ENCODE data around the gene TRPM3. TPM values are rescaled to one million over a fixed set of nuclear protein-coding genes. Genes with fewer than 3 reads are reported as not detected.

Gene TRPM3
- total and polyA plus RNA-seq, 4 donors, result 0.07 to 0.89 (median 0.67) TPM

- no peak overlapping the region for H3K9ac ChIP-seq (ENCODE audit: low read depth in 1 of 2, low read length in 2 of 2)
- no peak for DNase-seq (ENCODE audit: low spot score)
- H3K36me3 ChIP-seq (ENCODE audit: control insufficient read depth in 4 of 4, insufficient read depth in 3 of 4, low read depth in 1 of 4, low read length in 3 of 4), result no peaks in the 10 kb centered on the region
- H3K27me3 ChIP-seq (ENCODE audit: control insufficient read depth in 4 of 4, insufficient read depth in 4 of 4, low read length in 3 of 4), result no peaks in the 10 kb centered on the region
- no peaks in the 10 kb centered on the region for H3K4me1 ChIP-seq (ENCODE audit: control insufficient read depth in 4 of 4, insufficient read depth in 4 of 4, low read length in 3 of 4)
- TF ChIP-seq ZBTB33 (IDR thresholded peaks at IDR 0.05), result no peak
- no peak for TF ChIP-seq NR2F2 (IDR thresholded peaks at IDR 0.05)
- TF ChIP-seq JUND (IDR thresholded peaks at IDR 0.05), result no peak
- no peak for TF ChIP-seq EGR1 (IDR thresholded peaks at IDR 0.05; ENCODE audit: low read depth in 2 of 2)
- TF ChIP-seq RAD21 (IDR thresholded peaks at IDR 0.05), result no peak
- TF ChIP-seq, protein P1, sequence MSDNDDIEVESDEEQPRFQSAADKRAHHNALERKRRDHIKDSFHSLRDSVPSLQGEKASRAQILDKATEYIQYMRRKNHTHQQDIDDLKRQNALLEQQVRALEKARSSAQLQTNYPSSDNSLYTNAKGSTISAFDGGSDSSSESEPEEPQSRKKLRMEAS (IDR thresholded peaks at IDR 0.05), result no peak
- no peak for TF ChIP-seq ATF3 (IDR thresholded peaks at IDR 0.05)
- TF ChIP-seq RXRA (IDR thresholded peaks at IDR 0.05), result no peak
- TF ChIP-seq, protein P2, sequence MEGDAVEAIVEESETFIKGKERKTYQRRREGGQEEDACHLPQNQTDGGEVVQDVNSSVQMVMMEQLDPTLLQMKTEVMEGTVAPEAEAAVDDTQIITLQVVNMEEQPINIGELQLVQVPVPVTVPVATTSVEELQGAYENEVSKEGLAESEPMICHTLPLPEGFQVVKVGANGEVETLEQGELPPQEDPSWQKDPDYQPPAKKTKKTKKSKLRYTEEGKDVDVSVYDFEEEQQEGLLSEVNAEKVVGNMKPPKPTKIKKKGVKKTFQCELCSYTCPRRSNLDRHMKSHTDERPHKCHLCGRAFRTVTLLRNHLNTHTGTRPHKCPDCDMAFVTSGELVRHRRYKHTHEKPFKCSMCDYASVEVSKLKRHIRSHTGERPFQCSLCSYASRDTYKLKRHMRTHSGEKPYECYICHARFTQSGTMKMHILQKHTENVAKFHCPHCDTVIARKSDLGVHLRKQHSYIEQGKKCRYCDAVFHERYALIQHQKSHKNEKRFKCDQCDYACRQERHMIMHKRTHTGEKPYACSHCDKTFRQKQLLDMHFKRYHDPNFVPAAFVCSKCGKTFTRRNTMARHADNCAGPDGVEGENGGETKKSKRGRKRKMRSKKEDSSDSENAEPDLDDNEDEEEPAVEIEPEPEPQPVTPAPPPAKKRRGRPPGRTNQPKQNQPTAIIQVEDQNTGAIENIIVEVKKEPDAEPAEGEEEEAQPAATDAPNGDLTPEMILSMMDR (IDR thresholded peaks at IDR 0.05; ENCODE audit: low read depth, low read length, missing input control), result no peak
- no peak for TF ChIP-seq FOXA1 (IDR thresholded peaks at IDR 0.05)
- no peak for TF ChIP-seq REST (IDR thresholded peaks at IDR 0.05)
- H3K4me3 ChIP-seq (ENCODE audit: low read depth in 1 of 3, low read length in 3 of 3), result no peak overlapping the region
- no peak overlapping the region for H3K27ac ChIP-seq (ENCODE audit: low read depth in 1 of 2, low read length in 2 of 2)
- H3K9me3 ChIP-seq (ENCODE audit: control insufficient read depth in 4 of 4, low read length in 3 of 4), result peaks cover 0 to 2% (median under 1%) of the 10 kb centered on the region in 4 donors
- 85% methylated on average over 1 of the region's 1 CpG for WGBS
Observed at GRCh38 chr9:70998962-70999361, 122.5 kb downstream of the TRPM3 start.

DNA sequence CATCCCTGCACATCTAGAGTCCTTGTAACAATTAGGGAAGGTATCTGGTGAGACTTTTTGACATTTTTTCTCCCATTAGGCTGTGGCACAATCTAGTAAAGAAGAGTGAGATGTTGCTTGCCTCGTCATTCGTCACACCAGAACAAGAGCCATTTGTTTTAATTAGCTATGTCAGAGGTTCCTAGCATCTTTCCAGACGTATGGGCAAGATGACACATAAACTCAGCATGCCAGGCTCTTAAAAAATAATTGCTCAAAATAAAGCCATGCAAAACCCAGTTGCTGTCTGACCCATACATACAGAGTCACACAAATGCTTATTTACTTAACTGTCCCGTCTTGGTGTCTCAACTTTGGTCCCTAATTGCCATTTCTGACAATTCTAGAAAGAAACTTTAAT is 125.9 kb downstream of the TRPM3 start:
- WGBS, result 89% methylated on average over 4 of the region's 4 CpGs
- H3K27me3 ChIP-seq (ENCODE audit: control insufficient read depth in 4 of 4, insufficient read depth in 4 of 4, low read length in 3 of 4), result no peaks in the 10 kb centered on the region
- no peak overlapping the region for H3K4me3 ChIP-seq (ENCODE audit: low read depth in 1 of 3, low read length in 3 of 3)
- DNase-seq (ENCODE audit: low spot score), result no peak
- no peak overlapping the region for H3K27ac ChIP-seq (ENCODE audit: low read depth in 1 of 2, low read length in 2 of 2)
- no peaks in the 10 kb centered on the region for H3K36me3 ChIP-seq (ENCODE audit: control insufficient read depth in 4 of 4, insufficient read depth in 3 of 4, low read depth in 1 of 4, low read length in 3 of 4)
- H3K9me3 ChIP-seq (ENCODE audit: control insufficient read depth in 4 of 4, low read length in 3 of 4), result no peaks in the 10 kb centered on the region
- H3K4me1 ChIP-seq (ENCODE audit: control insufficient read depth in 4 of 4, insufficient read depth in 4 of 4, low read length in 3 of 4), result no peaks in the 10 kb centered on the region
- H3K9ac ChIP-seq (ENCODE audit: low read depth in 1 of 2, low read length in 2 of 2), result no peak overlapping the region
- TF ChIP-seq SP1 (IDR thresholded peaks at IDR 0.05), result no peak
- TF ChIP-seq JUND (IDR thresholded peaks at IDR 0.05), result no peak
- TF ChIP-seq NR2F2 (IDR thresholded peaks at IDR 0.05), result no peak
- TF ChIP-seq YY1 (IDR thresholded peaks at IDR 0.05), result no peak
- TF ChIP-seq FOXA2 (IDR thresholded peaks at IDR 0.05), result no peak
- TF ChIP-seq, protein P1 (IDR thresholded peaks at IDR 0.05), result no peak
- TF ChIP-seq ATF3 (IDR thresholded peaks at IDR 0.05), result no peak
- TF ChIP-seq, protein P2 (IDR thresholded peaks at IDR 0.05; ENCODE audit: low read depth, low read length, missing input control), result no peak
- TF ChIP-seq HNF4G (IDR thresholded peaks at IDR 0.05), result no peak
- TF ChIP-seq HNF4A (conservative IDR thresholded peaks at IDR 0.05), result no peak
- no peak for TF ChIP-seq ZBTB33 (IDR thresholded peaks at IDR 0.05)
- no peak for TF ChIP-seq RXRA (IDR thresholded peaks at IDR 0.05)
- no peak for TF ChIP-seq EGR1 (IDR thresholded peaks at IDR 0.05; ENCODE audit: low read depth in 2 of 2)
- no peak for TF ChIP-seq TAF1 (conservative IDR thresholded peaks at IDR 0.05)
- TF ChIP-seq FOXA1 (IDR thresholded peaks at IDR 0.05), result no peak
- TF ChIP-seq RAD21 (IDR thresholded peaks at IDR 0.05), result no peak

All from liver (tissue), 9 donors.